IPS-18a (cell line): Measurements from ENCODE around the gene CHEK1.
A peak's percentile ranks its signal among the peaks of the same experiment; 100 is the strongest.

ENCODE experiments used
- H3K27ac ChIP-seq: one replicate; pipeline ENCODE4 v1.5.1; 2013; ENCODE audit warnings: low read length
- H3K27me3 ChIP-seq: one replicate; pipeline ENCODE4 v1.6.1; 2013; ENCODE audit warnings: mild to moderate bottlenecking, low read length; ENCODE audit not compliant: control insufficient read depth, insufficient read depth
- H3K36me3 ChIP-seq: one replicate; pipeline ENCODE4 v1.6.1; 2013; ENCODE audit warnings: low read depth, low read length; ENCODE audit not compliant: control insufficient read depth
- H3K4me1 ChIP-seq: one replicate; pipeline ENCODE4 v1.6.1; 2013; ENCODE audit warnings: low read depth, low read length; ENCODE audit not compliant: control insufficient read depth
- H3K4me3 ChIP-seq: one replicate; pipeline ENCODE4 v1.5.1; 2013; ENCODE audit warnings: low read length
- H3K9ac ChIP-seq: one replicate; pipeline ENCODE4 v1.6.1; 2013; ENCODE audit warnings: mild to moderate bottlenecking, low read length, moderate library complexity
- H3K9me3 ChIP-seq: one replicate; pipeline ENCODE4 v1.6.1; 2013; ENCODE audit warnings: low read depth, low read length; ENCODE audit not compliant: control insufficient read depth

Gene CHEK1

DNA sequence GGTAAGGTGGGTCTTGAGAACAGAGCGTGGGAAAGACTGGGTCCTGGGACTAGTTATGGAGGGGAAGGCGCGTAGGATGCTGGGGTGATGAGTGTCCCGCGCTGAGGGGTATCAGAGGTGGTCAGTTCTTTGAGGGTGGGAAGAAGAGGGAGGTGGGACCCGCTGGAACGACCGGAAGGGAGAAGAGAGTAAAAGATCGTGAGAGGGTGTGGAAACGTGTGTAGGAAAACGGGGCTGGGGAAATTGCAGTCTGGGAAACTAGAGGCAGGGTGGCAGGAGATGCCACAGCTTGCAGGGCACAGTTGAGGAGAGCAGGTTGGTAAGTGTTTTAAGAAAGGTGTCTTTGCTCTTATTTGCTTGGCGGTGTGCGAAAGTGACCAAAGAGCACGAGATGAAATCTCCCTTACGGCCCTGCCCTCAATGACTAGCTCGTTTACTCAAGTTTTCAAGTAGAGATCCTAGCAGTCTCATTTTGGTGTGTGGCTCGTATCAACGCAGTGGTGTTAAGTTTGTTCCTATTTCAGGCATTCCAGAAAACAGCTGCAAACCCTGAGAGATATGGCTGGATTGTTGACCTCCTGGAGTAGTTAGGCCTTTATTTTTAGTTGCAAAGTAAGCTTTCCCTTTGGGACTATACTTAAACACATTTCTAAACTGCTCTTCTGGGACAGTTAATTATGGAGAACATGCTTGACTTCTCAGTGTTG lies 31.7 kb upstream of the CHEK1 start:
- Histone ChIP-seq H3K4me3 (peak overlapping the region; percentile 82), H3K9me3 (no peaks in the 10 kb centered on the region), H3K27me3 (no peaks in the 10 kb centered on the region), H3K27ac (peak overlapping the region; percentile 44), H3K4me1 (peaks cover 6% of the 10 kb centered on the region), H3K36me3 (peaks cover 24% of the 10 kb centered on the region), H3K9ac (peak overlapping the region; percentile 80)

GRCh38 chr11:125594958-125595357 lies 30.0 kb upstream of the CHEK1 start:
- H3K27me3 ChIP-seq = no peaks in the 10 kb centered on the region
- H3K4me3 ChIP-seq = no peak overlapping the region
- H3K9me3 ChIP-seq = no peaks in the 10 kb centered on the region
- H3K9ac ChIP-seq = no peak overlapping the region
- peaks cover 34% of the 10 kb centered on the region for H3K36me3 ChIP-seq
- H3K27ac ChIP-seq = no peak overlapping the region
- peaks cover 6% of the 10 kb centered on the region for H3K4me1 ChIP-seq

DNA sequence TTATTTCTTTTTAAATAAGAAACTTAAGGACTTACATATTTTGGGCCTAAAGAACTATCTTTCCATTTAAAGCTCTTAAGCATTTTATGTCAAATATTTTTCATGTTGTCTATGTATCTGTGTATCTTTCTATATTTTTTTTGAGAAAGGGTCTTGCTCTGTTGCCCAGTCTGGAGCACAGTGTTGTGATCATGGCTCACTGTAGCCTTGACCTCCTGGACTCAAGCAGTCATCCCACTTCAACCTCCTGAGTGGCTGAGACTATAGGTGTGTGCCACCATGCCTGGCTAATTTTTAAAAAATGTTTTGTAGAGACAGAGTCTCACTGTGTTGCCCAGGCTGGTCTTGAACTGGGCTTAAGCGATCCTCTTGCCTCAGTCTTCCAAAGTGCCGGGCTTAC lies 24.3 kb upstream of the CHEK1 start:
- Histone ChIP-seq H3K9me3 (no peaks in the 10 kb centered on the region), H3K27ac (no peak overlapping the region), H3K4me3 (no peak overlapping the region), H3K4me1 (no peaks in the 10 kb centered on the region), H3K27me3 (no peaks in the 10 kb centered on the region), H3K9ac (no peak overlapping the region), H3K36me3 (peaks cover 85% of the 10 kb centered on the region)

DNA sequence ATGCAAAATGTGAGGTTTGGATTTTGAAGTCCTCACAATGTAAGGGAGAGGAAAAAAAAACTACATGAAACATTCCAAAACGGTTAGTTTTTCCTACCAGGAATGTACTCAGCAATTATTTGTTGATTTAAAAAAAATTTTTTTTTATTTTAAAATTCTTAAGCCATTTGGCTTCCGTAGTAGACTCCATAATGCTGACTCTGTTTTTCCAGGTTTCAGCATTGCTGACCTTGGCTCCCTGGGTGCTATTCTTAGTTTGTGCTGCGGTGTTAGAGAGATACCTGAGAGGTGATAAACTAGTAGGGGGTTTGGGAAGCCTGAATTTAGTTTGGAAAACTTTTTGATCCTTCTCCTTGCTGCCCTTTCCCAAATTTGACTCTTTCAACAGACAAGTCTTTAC lies 21.8 kb upstream of the CHEK1 start:
- Histone ChIP-seq H3K4me3 (no peak overlapping the region), H3K9ac (no peak overlapping the region), H3K27me3 (no peaks in the 10 kb centered on the region), H3K27ac (no peak overlapping the region), H3K36me3 (peaks cover 86% of the 10 kb centered on the region), H3K4me1 (no peaks in the 10 kb centered on the region), H3K9me3 (no peaks in the 10 kb centered on the region)

GRCh38 chr11:125605417-125605816 lies 19.5 kb upstream of the CHEK1 start:
- no peak overlapping the region for H3K27ac ChIP-seq
- no peaks in the 10 kb centered on the region for H3K9me3 ChIP-seq
- H3K27me3 ChIP-seq = no peaks in the 10 kb centered on the region
- H3K4me1 ChIP-seq = no peaks in the 10 kb centered on the region
- peaks cover 91% of the 10 kb centered on the region for H3K36me3 ChIP-seq
- no peak overlapping the region for H3K4me3 ChIP-seq
- no peak overlapping the region for H3K9ac ChIP-seq

DNA sequence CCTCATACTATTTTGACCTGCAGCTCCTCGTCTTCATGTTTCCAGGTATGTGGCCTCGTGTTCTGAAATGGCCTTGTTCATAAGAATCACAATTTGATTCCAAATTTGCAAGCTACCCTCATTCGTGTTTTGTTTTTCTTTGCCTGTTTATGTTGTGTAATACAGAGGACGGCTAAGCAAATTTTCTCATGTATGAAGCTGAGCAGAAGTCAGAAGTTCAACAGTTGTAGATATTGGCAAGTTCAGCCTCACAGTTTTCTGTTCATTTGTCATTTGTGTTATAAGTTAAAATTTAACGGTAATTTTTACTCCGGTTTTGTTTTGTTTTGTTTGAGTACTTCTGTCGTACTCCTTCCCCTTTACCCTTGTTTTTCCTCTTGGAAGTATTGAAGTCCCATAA lies 15.4 kb upstream of the CHEK1 start:
- no peaks in the 10 kb centered on the region for H3K9me3 ChIP-seq
- no peak overlapping the region for H3K27ac ChIP-seq
- no peak overlapping the region for H3K4me3 ChIP-seq
- no peak overlapping the region for H3K9ac ChIP-seq
- peaks cover 90% of the 10 kb centered on the region for H3K36me3 ChIP-seq
- no peaks in the 10 kb centered on the region for H3K27me3 ChIP-seq
- no peaks in the 10 kb centered on the region for H3K4me1 ChIP-seq

GRCh38 chr11:125618383-125618782 lies 6.6 kb upstream of the CHEK1 start:
- Histone ChIP-seq H3K9me3 (no peaks in the 10 kb centered on the region), H3K4me3 (no peak overlapping the region), H3K27ac (no peak overlapping the region), H3K4me1 (no peaks in the 10 kb centered on the region), H3K36me3 (peaks cover 86% of the 10 kb centered on the region), H3K9ac (no peak overlapping the region), H3K27me3 (no peaks in the 10 kb centered on the region)

GRCh38 chr11:125621995-125622394 lies 3.0 kb upstream of the CHEK1 start:
- Histone ChIP-seq H3K36me3 (peaks cover 51% of the 10 kb centered on the region), H3K4me3 (no peak overlapping the region), H3K27me3 (no peaks in the 10 kb centered on the region), H3K27ac (no peak overlapping the region), H3K4me1 (peaks cover 4% of the 10 kb centered on the region), H3K9ac (no peak overlapping the region), H3K9me3 (no peaks in the 10 kb centered on the region)

- no peak overlapping the region for H3K9ac ChIP-seq
- no peaks in the 10 kb centered on the region for H3K27me3 ChIP-seq
- H3K36me3 ChIP-seq = peaks cover 46% of the 10 kb centered on the region
- no peaks in the 10 kb centered on the region for H3K9me3 ChIP-seq
- H3K4me1 ChIP-seq = peaks cover 5% of the 10 kb centered on the region
- H3K4me3 ChIP-seq = no peak overlapping the region
- no peak overlapping the region for H3K27ac ChIP-seq
These were observed 1.9 kb upstream of the CHEK1 start for GRCh38 chr11:125623064-125623463.

GRCh38 chr11:125625225-125625629 lies 264 bp downstream of the CHEK1 start:
- peak overlapping the region; percentile 98 for H3K9ac ChIP-seq
- no peaks in the 10 kb centered on the region for H3K9me3 ChIP-seq
- H3K4me3 ChIP-seq = peak overlapping the region; percentile 83
- H3K4me1 ChIP-seq = peaks cover 5% of the 10 kb centered on the region
- no peaks in the 10 kb centered on the region for H3K27me3 ChIP-seq
- peaks cover 42% of the 10 kb centered on the region for H3K36me3 ChIP-seq
- peak overlapping the region; percentile 91 for H3K27ac ChIP-seq

DNA sequence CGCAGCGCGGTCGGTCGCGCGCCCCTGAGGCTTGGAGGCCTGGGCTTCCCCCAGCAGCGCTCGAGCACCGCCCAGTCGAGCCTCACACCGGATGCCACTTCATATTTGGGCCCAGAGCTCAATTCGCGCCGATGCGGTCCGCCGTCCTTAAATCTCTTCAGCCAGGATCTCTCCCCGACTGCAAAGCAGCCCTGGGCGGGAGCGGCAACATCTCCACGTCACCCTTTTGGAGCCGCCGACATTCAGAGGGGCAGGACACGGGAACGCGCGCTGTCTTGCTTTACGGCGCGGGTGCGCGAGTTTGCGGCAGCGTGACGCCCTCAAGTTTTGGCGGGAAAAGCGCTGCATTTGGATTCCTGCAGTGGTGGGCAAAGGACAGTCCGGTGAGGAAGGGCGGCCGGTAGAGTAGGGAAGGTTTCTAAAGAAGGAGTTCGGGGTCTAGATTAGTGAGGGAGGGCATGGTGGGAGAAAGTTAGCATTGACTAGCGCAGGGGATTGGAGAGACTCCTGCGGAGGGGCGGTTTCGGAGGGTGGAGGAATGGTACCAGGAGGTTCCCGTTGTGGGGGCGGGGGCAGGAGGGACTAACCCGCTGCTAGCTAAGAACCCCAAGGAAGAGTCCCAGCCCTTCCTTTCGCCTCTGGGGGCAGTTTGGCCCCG lies 796 bp downstream of the CHEK1 start:
- Histone ChIP-seq H3K4me1 (peaks cover 5% of the 10 kb centered on the region), H3K9ac (peak overlapping the region; percentile 98), H3K4me3 (peak overlapping the region; percentile 83), H3K27ac (peak overlapping the region; percentile 91), H3K27me3 (no peaks in the 10 kb centered on the region), H3K36me3 (peaks cover 41% of the 10 kb centered on the region), H3K9me3 (no peaks in the 10 kb centered on the region)
